GM23248 (cell line): ENCODE results near the gene ZNF324B.

Source experiments
- EZH2 ChIP-seq: fragments of 200-600 bp; sonication (generic); IDR thresholded peaks from 2 replicates; pipeline ENCODE4 v1.6.1; 2018; ENCODE audit warnings: antibody characterized with exemption, mild to moderate bottlenecking; ENCODE audit not compliant: insufficient read depth, poor library complexity, severe bottlenecking
- EZH2phosphoT487 ChIP-seq: fragments of 200-600 bp; sonication (generic); IDR thresholded peaks from 2 replicates; pipeline ENCODE4 v1.6.1; 2018; ENCODE audit warnings: antibody characterized with exemption, moderate library complexity, mild to moderate bottlenecking, low read depth; ENCODE audit not compliant: insufficient read depth

- TF ChIP-seq EZH2 (no peak), EZH2phosphoT487 (no peak)
Observed at GRCh38 chr19:58476498-58477015, 25.1 kb downstream of the ZNF324B start.
